CD4-positive, alpha-beta memory T cell (primary cell): Measurements from ENCODE around the gene DDX39B. TPM values are rescaled to one million over a fixed set of nuclear protein-coding genes. Genes with fewer than 3 reads are reported as not detected.

Source experiments
- CTCF ChIA-PET: fragments of 350-600 bp; sonication (Branson Sonifier 250); formaldehyde crosslinking; loops from one replicate; lab custom pipeline; 2021; ENCODE audit warnings: inconsistent platforms; ENCODE audit not compliant: partially characterized antibody; lab: Charles Lee
- POLR2A ChIA-PET: fragments of 350-600 bp; sonication (Branson Sonifier 250); formaldehyde crosslinking; loops from one replicate; lab custom pipeline; 2021; ENCODE audit not compliant: partially characterized antibody; lab: Charles Lee
- DNase-seq, 5 donors: peaks; one replicate each; pipeline versions ENCODE4 v3.0.0 to v3.0.0-alpha.2; 2020 to 2022; ENCODE audit warnings: mixed read lengths in 1 of 5
- H3K27ac ChIP-seq: one replicate; pipeline ENCODE4 v1.7.0; 2013; ENCODE audit warnings: low read depth, low read length
- H3K27me3 ChIP-seq: 2 replicates; pipeline ENCODE4 v1.7.0; 2013; ENCODE audit warnings: mild to moderate bottlenecking, low read length, moderate library complexity; ENCODE audit not compliant: insufficient read depth
- H3K36me3 ChIP-seq: 2 replicates; pipeline ENCODE4 v1.7.0; 2013; ENCODE audit warnings: mild to moderate bottlenecking, low read length, moderate library complexity; ENCODE audit not compliant: insufficient read depth
- H3K4me1 ChIP-seq: 2 replicates; pipeline ENCODE4 v1.7.0; 2013; ENCODE audit warnings: mild to moderate bottlenecking, low read length, moderate library complexity; ENCODE audit not compliant: insufficient read depth
- H3K4me3 ChIP-seq, 2 donors: one replicate each; pipeline ENCODE4 v1.7.0; 2013; ENCODE audit warnings: low read length in 2 of 2, mild to moderate bottlenecking in 1 of 2
- H3K9me3 ChIP-seq, 2 donors: one replicate each; pipeline ENCODE4 v1.7.0; 2013; ENCODE audit warnings: low read length in 2 of 2, control low read depth in 1 of 2; ENCODE audit not compliant: control insufficient read depth in 1 of 2
- H3K27ac Mint-ChIP-seq, 7 donors: one replicate each; pipeline ENCODE4 v1.8.0; 2020 to 2021; ENCODE audit warnings: mixed read lengths in 7 of 7, mild to moderate bottlenecking in 6 of 7, inconsistent platforms in 3 of 7, moderate library complexity in 3 of 7
- H3K27me3 Mint-ChIP-seq, 2 donors: one replicate each; pipeline ENCODE4 v1.8.0; 2020 to 2021; ENCODE audit warnings: mixed read lengths in 2 of 2
- H3K36me3 Mint-ChIP-seq, 2 donors: one replicate each; pipeline ENCODE4 v1.8.0; 2020 to 2021; ENCODE audit warnings: mixed read lengths in 2 of 2, inconsistent platforms in 1 of 2, mild to moderate bottlenecking in 1 of 2
- H3K4me1 Mint-ChIP-seq, 4 donors: one replicate each; pipeline ENCODE4 v1.8.0; 2020 to 2021; ENCODE audit warnings: mixed read lengths in 4 of 4, mild to moderate bottlenecking in 1 of 4
- H3K4me3 Mint-ChIP-seq, 8 donors: one replicate each; pipeline ENCODE4 v1.8.0; 2020 to 2021; ENCODE audit warnings: mixed read lengths in 8 of 8, mild to moderate bottlenecking in 7 of 8, moderate library complexity in 6 of 8, inconsistent platforms in 3 of 8
- H3K9me3 Mint-ChIP-seq, 8 donors: one replicate each; pipeline ENCODE4 v1.8.0; 2020 to 2021; ENCODE audit warnings: mixed read lengths in 8 of 8, mild to moderate bottlenecking in 5 of 8, inconsistent platforms in 3 of 8, moderate library complexity in 1 of 8
- intact Hi-C: fragments of 100-400 bp; cut with micrococcal nuclease; formaldehyde crosslinking; loops from one replicate; pipeline ENCODE4 v1.15.1; 2023
- polyA plus RNA-seq, 2 donors: library from polyadenylated mRNA; unstranded; fragments of 300-500 nt; fragmentation: Illumina TruSeq; gene quantifications; one replicate each; pipeline ENCODE4 v1.2.3, GENCODE V29; 2021
- total RNA-seq, 2 experiments: library from RNA; stranded (reverse); gene quantifications; one replicate each; pipeline ENCODE4 v1.2.3, GENCODE V29; 2021

The DDX39B gene
- total and polyA plus RNA-seq, 4 experiments from 2014 or later = 65.6 to 737 (median 412) TPM

DNA sequence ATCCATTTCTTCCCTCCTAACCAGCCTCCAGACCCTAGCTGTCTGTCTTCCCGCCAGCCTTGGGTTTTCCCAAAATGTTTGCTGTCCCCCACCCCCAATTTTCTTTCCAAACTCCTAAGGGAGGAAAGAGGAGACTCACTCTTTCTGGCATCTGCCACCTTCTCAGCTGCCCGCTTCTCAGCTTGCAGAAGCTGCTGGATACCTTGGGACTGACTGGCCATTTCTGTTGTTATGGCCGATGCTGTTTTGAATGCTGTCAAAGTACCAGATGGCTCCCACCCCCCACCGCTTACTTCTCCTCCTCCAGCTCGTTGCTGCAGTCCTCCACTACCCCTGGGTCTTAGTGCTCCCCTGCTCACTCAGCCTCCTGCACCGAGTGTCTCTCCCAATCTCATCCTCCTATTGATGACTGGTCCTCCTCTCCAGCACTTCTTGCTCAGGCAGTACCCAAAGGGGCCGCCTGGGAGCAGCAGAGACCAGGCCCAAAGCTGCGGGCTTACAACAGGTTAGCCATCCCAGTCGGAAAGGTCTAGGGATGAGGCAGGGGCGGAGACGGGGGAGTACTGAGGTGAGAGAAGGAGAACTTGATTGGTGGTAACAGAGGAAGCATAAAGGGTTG is 4.6 kb upstream of the DDX39B start, which contains the start of gene ATP6V1G2:
Gene ATP6V1G2 (minus strand): TSS at position 270 of the 619 bp plus-strand sequence. CDS start 49 bp downstream, at position 221.
- peak; percentile 76 to 87 (median 80) for DNase-seq
- intact Hi-C loops = loop anchor here (1.0 to 5.0 kb wide), 4 partner anchors 52 to 411 kb away; partner anchors contain the start of genes GPANK1, NELFE and SKIC2
- Mint-ChIP-seq H3K4me3 (peak within 1 kb of the TSS; percentile 85 to 93 (median 88)), H3K4me1 (peaks cover 23 to 53% (median 37%) of the 10 kb centered on the region in 4 donors), H3K27ac (peak within 1 kb of the TSS; percentile 93 to 99 (median 97)), H3K36me3 (peaks cover 0 to 15% of the 10 kb centered on the region in 2 donors), H3K27me3 (no peaks in the 10 kb centered on the region), H3K9me3 (peaks cover 0 to 2% (median 0%) of the 10 kb centered on the region in 8 donors)
- no peaks in the 10 kb centered on the region for H3K9me3 ChIP-seq
- peak within 1 kb of the TSS; percentile 55 to 79 for H3K4me3 ChIP-seq
- POLR2A ChIA-PET = interaction anchor here (0.6 to 52.5 kb wide), 8 partner anchors 8 to 106 kb away, joined by 3 to 3597 read pairs (median 4); partner anchors contain the start of genes LST1, LTA, LTB and MICB
- H3K27ac ChIP-seq = peak within 1 kb of the TSS; percentile 85
- no peaks in the 10 kb centered on the region for H3K27me3 ChIP-seq
- CTCF ChIA-PET = interaction anchor here (0.9 to 35.1 kb wide), 9 partner anchors 10 to 406 kb away, joined by 3 to 1152 read pairs (median 5); partner anchors contain the start of genes LST1, LTB, NCR3 and TNF
- H3K4me1 ChIP-seq = peaks cover 45% of the 10 kb centered on the region
- peaks cover 4% of the 10 kb centered on the region for H3K36me3 ChIP-seq

DNA sequence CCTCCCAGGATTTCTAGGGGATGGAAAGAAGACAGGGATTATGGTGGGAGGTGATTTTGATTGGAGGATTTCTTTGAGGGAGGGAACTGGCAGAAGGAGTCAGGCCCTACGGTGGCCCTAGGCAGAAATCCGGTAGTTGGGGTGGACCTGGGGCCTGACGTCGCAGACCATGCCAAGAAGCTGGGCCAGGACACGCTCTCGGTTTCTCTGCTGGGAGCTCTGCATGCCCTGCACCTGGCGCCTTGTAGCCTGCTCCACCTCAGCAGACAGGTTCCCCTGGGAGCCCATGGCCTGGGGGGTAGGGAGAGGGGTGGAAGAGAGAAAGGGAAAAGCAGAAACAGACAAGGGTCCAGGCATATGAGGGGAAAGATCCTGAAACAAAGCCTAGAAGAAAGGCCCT is 3.5 kb upstream of the DDX39B start:
- ChIA-PET CTCF (interaction anchor here (2.3 to 35.1 kb wide), 3 partner anchors 37 to 407 kb away, joined by 5 to 1152 read pairs (median 595); partner anchors contain the start of genes LST1, LTB, NCR3 and TNF), POLR2A (interaction anchor here (52.5 kb wide), 1 partner anchor 37 kb away, joined by 3597 read pairs; the partner anchor contains the start of genes LST1, LTA, LTB and NCR3)
- Mint-ChIP-seq H3K36me3 (peaks cover 8 to 20% of the 10 kb centered on the region in 2 donors), H3K4me3 (peak overlapping the region in 2 of 8 donors; percentile 7 to 43), H3K9me3 (peaks cover 0 to 2% (median 0%) of the 10 kb centered on the region in 8 donors), H3K27ac (peak overlapping the region in 1 of 7 donors; percentile 9), H3K27me3 (no peaks in the 10 kb centered on the region), H3K4me1 (peaks cover 26 to 59% (median 41%) of the 10 kb centered on the region in 4 donors)
- DNase-seq = no peak
- intact Hi-C loops = loop anchor here (5.0 kb wide), 1 partner anchor 412 kb away; the partner anchor contains the start of genes NELFE and SKIC2
- Histone ChIP-seq H3K27me3 (no peaks in the 10 kb centered on the region), H3K27ac (no peak overlapping the region), H3K4me1 (peaks cover 45% of the 10 kb centered on the region), H3K36me3 (peaks cover 6% of the 10 kb centered on the region), H3K9me3 (no peaks in the 10 kb centered on the region), H3K4me3 (no peak overlapping the region)

- H3K4me1 ChIP-seq = peaks cover 52% of the 10 kb centered on the region
- H3K36me3 Mint-ChIP-seq = peaks cover 14 to 24% of the 10 kb centered on the region in 2 donors
- CTCF ChIA-PET = interaction anchor here (21.7 to 35.1 kb wide), 2 partner anchors 37 to 54 kb away, joined by 595 to 1152 read pairs; partner anchors contain the start of genes LST1, LTB, NCR3 and TNF
- H3K9me3 ChIP-seq = no peaks in the 10 kb centered on the region
- no peaks in the 10 kb centered on the region for H3K27me3 Mint-ChIP-seq
- H3K4me3 ChIP-seq = no peak overlapping the region
- intact Hi-C loops = loop anchor here (5.0 kb wide), 3 partner anchors 272 to 413 kb away; partner anchors contain the start of genes HLA-C, HSPA1A, HSPA1L and NELFE
- peaks cover 32 to 65% (median 47%) of the 10 kb centered on the region in 4 donors for H3K4me1 Mint-ChIP-seq
- H3K4me3 Mint-ChIP-seq = peak overlapping the region in 1 of 8 donors; percentile 2
- POLR2A ChIA-PET = interaction anchor here (52.5 kb wide), 1 partner anchor 38 kb away, joined by 3597 read pairs; the partner anchor contains the start of genes LST1, LTA, LTB and NCR3
- H3K27ac Mint-ChIP-seq = peak overlapping the region in 4 of 7 donors; percentile 9 to 29 (median 24)
- peaks cover 12% of the 10 kb centered on the region for H3K36me3 ChIP-seq
- no peak for DNase-seq
- H3K27me3 ChIP-seq = no peaks in the 10 kb centered on the region
- peaks cover 0 to 4% (median 0%) of the 10 kb centered on the region in 8 donors for H3K9me3 Mint-ChIP-seq
- no peak overlapping the region for H3K27ac ChIP-seq
Measured at GRCh38 chr6:31544676-31545075, 2.9 kb upstream of the DDX39B start.

GRCh38 chr6:31543639-31544038 is 1.8 kb upstream of the DDX39B start:
- H3K4me1 ChIP-seq = peaks cover 59% of the 10 kb centered on the region
- peaks cover 40 to 71% (median 54%) of the 10 kb centered on the region in 4 donors for H3K4me1 Mint-ChIP-seq

GRCh38 chr6:31541059-31541657 is 645 bp downstream of the DDX39B start:
- no peaks in the 10 kb centered on the region for H3K27me3 Mint-ChIP-seq
- H3K9me3 ChIP-seq = no peaks in the 10 kb centered on the region
- peaks cover 32% of the 10 kb centered on the region for H3K36me3 ChIP-seq
- POLR2A ChIA-PET = interaction anchor here (0.7 to 52.5 kb wide), 42 partner anchors 9 to 1431 kb away, joined by 3 to 3597 read pairs (median 4); partner anchors contain the start of genes ABHD16A, BAG6, C6orf47 and CLIC1
- peaks cover 41% of the 10 kb centered on the region for H3K4me1 ChIP-seq
- intact Hi-C loops = loop anchor here (1.0 to 5.0 kb wide), 4 partner anchors 47 to 276 kb away; partner anchors contain the start of genes BAG6, HLA-C, HSPA1A and HSPA1L
- no peaks in the 10 kb centered on the region for H3K27me3 ChIP-seq
- CTCF ChIA-PET = interaction anchor here (0.6 to 35.1 kb wide), 14 partner anchors 10 to 125 kb away, joined by 3 to 1152 read pairs (median 6); partner anchors contain the start of genes BAG6, LST1, LTB and MICB
- H3K4me1 Mint-ChIP-seq = peaks cover 36 to 63% (median 49%) of the 10 kb centered on the region in 4 donors
- H3K9me3 Mint-ChIP-seq = peaks cover 0 to 4% (median 0%) of the 10 kb centered on the region in 8 donors
- H3K4me3 ChIP-seq = peak overlapping the region; percentile 96 to 97
- peak overlapping the region; percentile 94 to 100 (median 99) for H3K27ac Mint-ChIP-seq
- DNase-seq = peak; percentile 80 to 91 (median 84)
- peak overlapping the region; percentile 94 for H3K27ac ChIP-seq
- H3K36me3 Mint-ChIP-seq = peaks cover 38 to 51% of the 10 kb centered on the region in 2 donors
- H3K4me3 Mint-ChIP-seq = peak overlapping the region; percentile 96 to 99 (median 98)

More at GRCh38 chr6:31543639-31544038, 1.8 kb upstream of the DDX39B start:
- no peaks in the 10 kb centered on the region for H3K9me3 ChIP-seq
- Mint-ChIP-seq H3K27ac (peak overlapping the region in 1 of 7 donors; percentile 100), H3K36me3 (peaks cover 23 to 35% of the 10 kb centered on the region in 2 donors), H3K4me3 (peak overlapping the region in 1 of 8 donors; percentile 37), H3K9me3 (peaks cover 0 to 4% (median 0%) of the 10 kb centered on the region in 8 donors), H3K27me3 (no peaks in the 10 kb centered on the region)
- intact Hi-C loops = loop anchor here (2.0 to 5.0 kb wide), 3 partner anchors 143 to 274 kb away; partner anchors contain the start of genes HLA-C, HSPA1A and HSPA1L
- CTCF ChIA-PET = interaction anchor here (1.5 to 35.1 kb wide), 3 partner anchors 50 to 283 kb away, joined by 3 to 1152 read pairs (median 49); partner anchors contain the start of gene NCR3
- POLR2A ChIA-PET = interaction anchor here (3.2 to 52.5 kb wide), 3 partner anchors 39 to 108 kb away, joined by 24 to 3597 read pairs (median 152); partner anchors contain the start of genes BAG6, LST1, LTA and LTB
- peaks cover 18% of the 10 kb centered on the region for H3K36me3 ChIP-seq
- no peaks in the 10 kb centered on the region for H3K27me3 ChIP-seq
- H3K4me3 ChIP-seq = no peak overlapping the region
- peak overlapping the region; percentile 94 for H3K27ac ChIP-seq
- DNase-seq = no peak

DNA sequence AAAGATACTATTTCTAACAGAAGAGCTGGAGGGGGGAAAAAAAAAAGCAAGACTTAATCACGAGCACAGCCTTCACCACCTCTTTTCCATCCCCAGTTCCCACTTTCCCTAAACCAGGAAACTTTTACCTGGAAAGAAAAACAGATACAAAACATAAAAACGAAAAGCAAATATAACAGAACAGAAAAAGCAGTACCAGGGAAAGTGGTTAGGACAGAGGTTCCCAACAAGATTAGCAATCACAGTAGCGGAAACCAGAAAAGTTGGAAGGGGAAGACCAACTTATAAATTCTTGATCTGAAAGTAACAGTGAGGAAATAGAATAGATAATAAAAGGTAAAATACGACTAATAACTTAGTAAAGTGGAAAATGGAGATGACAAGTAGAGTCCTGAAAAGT is 1.2 kb downstream of the DDX39B start:
- H3K4me1 Mint-ChIP-seq = peaks cover 40 to 68% (median 53%) of the 10 kb centered on the region in 4 donors
- no peaks in the 10 kb centered on the region for H3K27me3 Mint-ChIP-seq
- no peaks in the 10 kb centered on the region for H3K27me3 ChIP-seq
- intact Hi-C loops = loop anchor here (1.0 to 5.0 kb wide), 4 partner anchors 46 to 277 kb away; partner anchors contain the start of genes BAG6, HLA-C, HSPA1A and HSPA1L
- no peak for DNase-seq
- peaks cover 44 to 56% of the 10 kb centered on the region in 2 donors for H3K36me3 Mint-ChIP-seq
- peak overlapping the region; percentile 96 to 99 (median 98) for H3K4me3 Mint-ChIP-seq
- H3K27ac Mint-ChIP-seq = peak overlapping the region; percentile 85 to 100 (median 99)
- H3K27ac ChIP-seq = peak overlapping the region; percentile 94
- peaks cover 37% of the 10 kb centered on the region for H3K36me3 ChIP-seq
- peaks cover 39% of the 10 kb centered on the region for H3K4me1 ChIP-seq
- no peaks in the 10 kb centered on the region for H3K9me3 ChIP-seq
- ChIA-PET CTCF (interaction anchor here (0.6 to 35.1 kb wide), 9 partner anchors 10 to 111 kb away, joined by 3 to 1152 read pairs (median 13); partner anchors contain the start of genes BAG6, LTB, MICB and NCR3), POLR2A (interaction anchor here (1.0 to 52.5 kb wide), 23 partner anchors 9 to 1432 kb away, joined by 3 to 3597 read pairs (median 8); partner anchors contain the start of genes ABHD16A, C6orf47, CLIC1 and CSNK2B)
- H3K9me3 Mint-ChIP-seq = peaks cover 0 to 4% (median 0%) of the 10 kb centered on the region in 8 donors
- H3K4me3 ChIP-seq = peak overlapping the region; percentile 96 to 97
